ENCODE measurements around the gene ACTR1B.
A peak's percentile ranks its signal among the peaks of the same experiment; 100 is the strongest.
"Not testable (repeated sequence)": the region's sequence is repeated elsewhere in the genome, so short reads cannot be mapped to it uniquely, and the experiment has no call there.

The ACTR1B gene

DNA sequence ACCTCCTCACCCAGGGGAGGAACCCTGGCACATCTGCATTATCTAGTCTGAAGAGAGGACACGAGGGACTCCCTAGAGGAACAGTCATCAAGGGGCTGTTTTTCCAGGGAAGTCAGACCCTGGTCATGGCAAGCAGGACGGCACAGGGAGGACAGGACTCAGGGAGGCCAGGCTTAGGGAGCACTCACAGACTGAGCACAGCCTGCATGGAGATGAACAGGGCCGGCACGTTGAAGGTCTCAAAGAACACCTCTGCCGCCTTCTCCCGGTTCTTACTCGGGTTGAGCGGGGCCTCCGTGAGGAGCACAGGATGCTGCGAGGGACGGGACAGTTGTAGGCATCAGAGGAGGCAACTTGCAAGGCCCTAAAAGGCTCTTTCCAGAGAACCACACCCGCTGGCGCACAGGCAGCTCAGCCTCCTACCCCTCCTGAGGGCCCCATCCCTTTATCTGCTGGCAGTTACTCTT is 5.1 kb downstream of the ACTR1B start:
- DNase-seq (ENCODE audit: low read depth, low spot score), result no peak

DNA sequence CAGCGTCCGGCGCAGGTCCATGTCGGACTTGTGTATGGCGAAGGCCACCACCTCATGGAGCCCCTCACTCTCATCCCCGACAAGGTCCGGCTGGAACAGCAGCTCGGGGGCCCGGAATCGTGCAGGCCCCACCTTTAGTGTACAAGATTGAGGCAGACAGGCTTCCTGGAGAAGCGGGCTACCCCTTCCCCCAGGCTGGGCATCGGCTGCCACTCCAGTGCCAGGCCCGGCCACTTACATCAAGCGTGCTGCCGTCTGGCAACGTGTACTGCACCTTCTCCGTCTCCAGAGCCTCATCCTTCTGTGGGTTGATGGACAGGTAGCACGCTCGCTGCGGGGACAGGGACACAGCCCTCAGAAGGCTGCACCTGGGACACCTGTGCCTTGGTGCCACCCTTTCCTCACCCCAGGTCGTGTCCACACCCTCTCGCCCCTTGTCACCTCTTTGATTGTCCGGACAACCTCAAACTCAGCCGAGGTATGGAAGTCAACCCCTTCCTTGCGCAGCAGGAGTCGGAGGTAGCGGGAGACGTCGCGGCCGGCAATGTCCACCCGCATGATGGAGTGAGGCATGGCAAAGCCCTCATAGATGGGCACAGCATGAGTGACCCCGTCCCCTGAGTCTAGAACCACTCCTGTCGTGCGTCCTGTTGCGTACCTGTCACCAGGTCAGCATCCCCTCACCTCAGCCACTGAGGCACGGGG is 5.7 kb downstream of the ACTR1B start:
- DNase-seq (ENCODE audit: low read depth, low spot score), result no peak

DNA sequence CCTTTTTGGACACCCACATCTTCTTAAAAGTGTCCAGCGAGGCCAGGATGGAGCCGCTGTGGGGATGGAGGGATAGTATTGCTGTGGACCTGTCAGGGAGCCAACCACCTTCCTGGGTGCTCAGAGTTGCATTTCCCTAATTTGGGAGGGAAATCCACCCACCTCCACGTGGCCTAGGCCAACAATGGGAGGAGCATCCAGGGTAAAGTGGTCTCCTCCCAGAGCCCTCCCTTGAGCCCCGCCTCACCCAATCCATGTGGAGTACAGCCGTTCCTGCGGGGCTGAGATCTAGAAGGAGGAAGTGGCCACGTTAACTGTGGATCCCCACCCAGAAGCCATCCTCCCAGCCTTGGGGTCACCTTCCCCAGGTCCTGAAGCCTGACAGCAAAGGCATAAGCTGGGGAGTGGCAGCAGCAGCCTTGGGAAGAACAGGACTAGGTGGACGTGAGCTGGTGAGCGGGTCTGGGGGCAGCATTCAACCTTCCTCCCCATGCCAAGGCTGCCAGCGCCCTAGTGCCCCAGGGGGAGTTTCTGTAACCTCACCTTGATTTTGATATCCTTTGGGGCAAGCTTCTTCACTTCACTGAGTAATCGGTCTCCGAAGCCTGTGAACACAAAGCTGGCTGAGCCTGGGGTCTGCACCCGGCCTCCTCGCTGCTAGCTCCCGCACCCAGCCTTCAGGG is 6.8 kb downstream of the ACTR1B start:
- no peak for DNase-seq (ENCODE audit: low read depth, low spot score)

DNA sequence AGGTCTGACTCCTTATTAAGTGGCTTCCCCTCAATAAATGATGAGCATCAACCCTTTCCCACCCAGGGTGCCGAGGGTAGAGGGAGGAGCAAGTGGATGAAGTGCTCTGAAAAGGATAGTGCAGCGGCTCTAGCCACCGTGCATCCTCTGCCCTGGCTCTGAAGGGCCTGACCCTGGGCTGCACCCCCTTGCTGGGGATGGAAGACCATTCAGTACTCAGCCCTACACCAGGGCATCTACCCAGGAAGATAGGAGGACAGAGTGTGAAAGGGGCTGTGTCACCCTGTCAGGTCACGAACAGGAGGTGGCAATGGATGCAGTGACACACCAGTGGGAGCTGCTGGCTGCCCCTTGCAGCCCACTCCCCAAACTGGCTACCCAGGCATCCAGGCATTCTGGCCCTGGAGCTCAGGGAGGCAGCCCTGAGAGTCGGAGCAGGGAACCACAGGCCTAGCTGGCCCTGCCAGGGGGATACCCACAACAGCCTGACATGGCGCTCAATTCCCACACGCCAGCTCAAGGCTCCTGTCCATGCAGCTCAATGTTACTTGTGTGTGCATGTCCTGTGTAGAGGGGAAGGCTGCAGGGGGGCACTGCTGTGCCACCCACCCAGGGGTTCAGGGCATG is 7.6 kb downstream of the ACTR1B start:
- no peak for DNase-seq (ENCODE audit: low read depth, low spot score)

DNA sequence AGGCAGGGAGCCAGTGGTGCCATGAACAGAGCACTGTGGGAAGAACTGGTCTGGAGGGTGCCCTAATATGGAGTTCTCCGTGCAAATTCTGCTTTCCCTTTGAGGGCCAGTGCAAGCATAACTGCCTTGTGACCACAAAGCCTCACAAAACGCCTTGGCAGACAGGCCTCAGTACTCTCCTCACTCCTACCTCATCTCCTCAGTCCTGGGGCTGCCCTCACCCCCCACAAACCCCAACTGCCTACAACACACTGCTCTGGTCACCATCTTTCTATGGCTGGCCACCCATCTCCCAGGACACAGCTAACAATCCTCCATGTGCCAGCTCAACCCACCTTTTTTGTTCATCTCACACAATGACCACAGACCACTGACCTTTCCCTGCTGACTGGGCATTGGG is 9.1 kb downstream of the ACTR1B start:
- no peak for DNase-seq (ENCODE audit: low read depth, low spot score)

DNA sequence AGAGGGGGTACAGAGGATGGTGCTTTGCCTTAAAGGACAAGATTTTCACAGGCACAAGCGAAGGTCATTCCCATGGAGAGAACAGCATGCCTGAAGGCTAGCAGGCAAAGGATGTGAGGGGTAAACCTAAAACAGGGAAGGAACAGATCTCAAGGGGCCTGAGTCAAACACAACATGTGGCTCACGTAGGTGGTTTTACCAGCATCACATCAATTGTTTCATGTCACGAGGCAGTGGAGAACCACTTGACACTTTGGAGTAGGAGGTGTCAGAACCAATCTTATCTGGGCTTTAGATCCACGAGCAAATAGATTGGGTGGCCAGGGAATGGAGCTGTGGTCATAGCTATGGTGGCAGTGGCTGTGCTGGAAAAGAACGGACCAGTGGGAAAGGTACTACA is 9.5 kb downstream of the ACTR1B start:
- DNase-seq (ENCODE audit: low read depth, low spot score), result no peak

DNA sequence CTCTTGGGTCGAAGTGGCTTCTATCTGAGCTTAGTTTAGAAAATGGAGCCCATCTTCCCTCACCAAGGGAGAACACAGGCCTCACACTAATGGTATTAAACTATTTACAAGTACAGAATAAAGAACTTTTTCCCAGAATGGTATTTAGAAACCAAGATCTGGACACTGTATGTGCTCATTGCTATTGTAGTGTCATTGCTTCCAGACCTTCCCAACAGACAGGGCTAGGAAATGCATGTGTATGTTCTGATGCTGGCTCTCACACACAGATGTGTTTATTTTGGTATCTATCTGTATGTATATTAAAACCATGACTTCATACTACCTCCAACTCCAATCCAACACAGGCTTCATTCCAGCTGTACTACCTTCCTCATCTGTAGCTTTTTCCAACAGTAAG is 10.0 kb downstream of the ACTR1B start:
- DNase-seq (ENCODE audit: low read depth, low spot score), result no peak

DNA sequence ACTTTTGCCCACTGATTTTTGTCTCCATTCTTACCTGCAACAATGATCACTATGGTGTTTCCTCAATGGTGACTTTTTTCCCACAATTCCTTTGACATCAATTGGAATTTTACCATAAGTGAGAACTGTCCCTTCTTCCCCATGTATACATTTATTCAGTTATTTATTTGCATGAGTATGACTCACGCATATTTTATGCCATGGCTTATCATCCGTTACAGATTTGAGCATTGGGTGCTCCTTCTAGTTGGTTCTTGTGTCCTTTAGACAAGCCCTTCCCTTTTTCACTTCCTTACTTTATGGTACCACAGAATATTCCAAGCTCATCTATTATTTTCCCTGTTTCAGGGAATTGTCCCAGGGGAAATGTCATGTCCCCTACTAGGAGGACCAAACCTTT is 10.4 kb downstream of the ACTR1B start:
- DNase-seq (ENCODE audit: low read depth, low spot score), result no peak

DNA sequence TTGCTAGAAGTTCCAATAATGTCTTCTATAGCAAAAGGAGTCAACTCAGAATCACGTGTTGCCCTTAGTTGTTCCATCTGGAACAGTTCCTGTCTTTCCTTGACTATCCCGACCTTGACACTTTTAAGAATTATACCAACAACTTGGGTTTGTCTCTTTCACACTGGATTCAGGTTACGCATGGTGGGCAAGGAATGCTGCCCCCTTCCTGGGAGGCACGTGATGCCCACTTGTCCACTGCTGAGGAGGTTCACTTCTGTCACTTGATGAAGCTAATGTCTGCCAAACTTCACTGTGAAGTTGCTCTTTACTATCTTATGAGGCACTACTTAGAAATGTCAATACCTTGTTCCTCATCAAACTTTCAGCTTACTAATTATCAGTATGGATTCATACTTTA is 12.7 kb downstream of the ACTR1B start:
- DNase-seq (ENCODE audit: low read depth, low spot score), result no peak

DNA sequence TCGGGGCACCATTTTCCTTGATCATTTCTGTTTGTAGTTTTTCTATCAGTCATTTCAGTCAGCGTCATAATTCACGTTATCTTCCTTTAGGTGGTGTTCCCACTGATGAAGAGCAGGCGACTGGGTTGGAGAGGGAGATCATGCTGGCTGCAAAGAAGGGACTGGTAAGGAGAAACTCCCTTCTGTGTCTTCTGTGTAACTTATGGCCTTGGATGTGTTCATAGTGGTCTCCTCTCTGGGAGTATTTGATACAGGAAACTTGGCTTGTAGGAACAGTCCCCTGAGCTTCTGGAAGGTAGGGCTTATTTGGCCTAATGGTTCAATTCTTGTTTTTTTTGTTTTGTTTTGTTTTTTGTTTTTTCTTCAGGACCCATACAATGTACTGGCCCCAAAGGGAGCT is 16.9 kb downstream of the ACTR1B start:
- DNase-seq (ENCODE audit: low read depth, low spot score), result no peak

DNA sequence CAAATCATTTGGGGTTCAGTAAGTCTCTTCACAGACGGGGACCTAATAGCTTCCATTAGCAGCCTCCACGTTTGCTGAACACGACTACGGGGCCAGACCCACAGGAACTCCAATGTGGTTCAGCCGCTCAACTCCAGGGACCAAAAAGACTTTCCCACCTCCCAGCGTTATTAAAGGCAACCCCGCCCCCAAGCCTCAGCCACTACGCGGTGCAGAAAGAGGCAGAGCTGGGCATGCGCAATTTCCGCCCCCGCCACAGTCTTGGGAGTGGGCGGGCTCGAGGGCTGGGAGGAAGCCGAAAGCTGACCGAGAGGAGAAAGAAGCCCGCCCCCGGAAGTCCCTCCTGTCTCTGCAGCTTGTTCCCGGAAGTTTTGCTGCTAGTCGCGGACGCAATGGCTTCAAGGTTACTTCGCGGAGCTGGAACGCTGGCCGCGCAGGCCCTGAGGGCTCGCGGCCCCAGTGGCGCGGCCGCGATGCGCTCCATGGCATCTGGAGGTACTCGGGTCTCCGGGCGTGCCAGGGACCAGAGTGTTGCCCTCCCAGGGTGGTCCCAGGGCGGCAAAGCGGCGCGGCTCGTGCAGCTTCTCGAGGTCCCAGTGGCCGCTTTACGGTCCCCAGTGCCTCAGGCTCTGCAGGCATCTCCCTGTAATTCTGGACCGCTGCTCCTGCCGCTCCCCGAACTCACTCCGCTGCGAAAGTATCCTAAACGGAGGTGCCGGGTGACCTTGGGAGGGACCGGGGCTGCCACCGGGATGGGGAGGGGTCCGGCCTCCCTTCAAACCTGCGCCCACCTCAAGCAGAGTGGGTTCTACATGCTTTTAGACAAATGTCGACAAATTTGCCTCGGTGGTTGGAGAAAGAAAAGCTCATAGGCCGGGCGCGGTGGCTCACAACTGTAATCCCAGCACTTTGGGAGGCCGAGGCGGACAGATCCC is 17.9 kb downstream of the ACTR1B start, which contains the start of gene COX5B:
Gene COX5B, plus strand, starts transcription at position 368 of the 935 bp plus-strand sequence. Its CDS starts 25 bp downstream, at position 393.
- DNase-seq (ENCODE audit: low read depth, low spot score), result peak; percentile 99

DNA sequence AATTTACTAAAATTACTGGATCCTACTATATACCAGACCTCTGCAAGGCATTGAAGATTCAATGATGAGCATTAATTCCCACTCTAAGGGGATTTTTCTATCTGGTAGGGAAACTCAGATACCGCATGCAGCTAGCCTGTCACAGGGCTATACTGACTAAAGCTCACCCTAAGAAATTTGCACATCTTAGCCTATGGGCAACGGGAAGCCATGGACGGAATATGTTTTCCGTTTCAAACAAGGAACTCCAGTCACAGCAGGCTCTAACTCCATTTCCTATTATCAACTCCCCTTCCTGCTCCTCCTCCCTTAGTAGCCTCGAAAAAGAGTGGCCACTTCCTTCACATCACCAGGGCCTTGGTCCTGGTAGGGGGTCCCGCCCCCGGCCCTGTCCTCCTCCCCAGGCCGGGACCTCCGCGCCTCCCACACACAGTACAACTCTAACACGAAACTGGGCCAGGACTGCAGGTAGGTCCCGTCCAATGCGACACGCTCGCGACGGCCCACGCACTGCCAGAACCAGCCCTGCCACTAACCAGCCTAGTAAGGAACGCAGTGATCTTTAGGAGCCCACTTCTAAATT is 18.6 kb downstream of the ACTR1B start:
- no peak for DNase-seq (ENCODE audit: low read depth, low spot score)

DNA sequence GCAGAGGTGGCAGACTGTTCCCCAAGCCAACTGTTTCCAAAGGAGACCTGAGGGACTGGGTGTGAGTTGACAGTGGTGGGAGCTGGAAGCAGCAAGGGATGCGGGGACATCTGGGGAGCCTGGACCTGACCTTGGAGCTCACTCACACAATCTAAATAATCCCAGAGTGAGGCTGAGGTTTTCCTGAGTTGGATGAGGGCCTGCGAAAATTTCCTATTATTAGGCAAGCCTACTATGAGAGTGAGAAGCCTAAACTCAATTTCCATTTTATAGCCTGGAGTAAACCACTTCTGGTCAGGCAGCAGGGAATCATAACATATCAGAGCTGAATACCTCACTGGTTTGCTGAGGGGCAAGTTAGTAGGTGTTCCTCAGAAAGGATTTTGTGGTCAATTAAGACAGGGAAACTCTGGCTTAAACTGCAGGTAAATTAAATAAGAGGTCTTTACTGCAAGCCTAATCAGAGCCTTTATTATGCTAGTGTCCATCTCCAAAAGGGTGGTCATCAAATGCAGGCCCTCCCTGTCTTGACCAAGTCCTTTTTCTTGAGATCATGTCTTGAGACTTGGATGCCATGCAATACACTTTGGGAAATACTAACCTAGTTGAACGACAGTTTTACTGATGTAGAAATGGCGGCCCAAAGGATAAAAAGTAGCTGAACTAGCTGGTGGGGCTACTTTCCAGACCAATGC is 19.7 kb downstream of the ACTR1B start:
- no peak for DNase-seq (ENCODE audit: low read depth, low spot score)

DNA sequence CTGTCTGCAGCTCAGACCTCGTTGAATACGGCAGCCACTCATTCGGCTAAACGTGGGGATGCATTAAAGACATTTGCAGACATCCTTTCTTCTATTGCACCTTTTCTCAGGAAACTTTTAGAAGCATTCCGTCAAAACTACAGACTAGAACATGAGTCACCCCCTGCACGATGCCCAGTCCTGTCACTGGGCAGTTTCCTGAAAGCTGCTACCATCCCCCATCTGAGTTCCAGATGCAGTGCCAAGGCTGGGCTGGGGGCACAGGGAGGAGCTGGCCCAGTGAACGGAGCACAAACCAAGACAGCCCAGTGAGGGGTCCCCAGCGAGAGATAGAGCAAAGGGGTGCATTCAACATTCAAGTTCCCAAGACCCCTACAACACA is 37.8 kb downstream of the ACTR1B start:
- not testable (repeated sequence) for DNase-seq (ENCODE audit: low read depth, low spot score)

DNA sequence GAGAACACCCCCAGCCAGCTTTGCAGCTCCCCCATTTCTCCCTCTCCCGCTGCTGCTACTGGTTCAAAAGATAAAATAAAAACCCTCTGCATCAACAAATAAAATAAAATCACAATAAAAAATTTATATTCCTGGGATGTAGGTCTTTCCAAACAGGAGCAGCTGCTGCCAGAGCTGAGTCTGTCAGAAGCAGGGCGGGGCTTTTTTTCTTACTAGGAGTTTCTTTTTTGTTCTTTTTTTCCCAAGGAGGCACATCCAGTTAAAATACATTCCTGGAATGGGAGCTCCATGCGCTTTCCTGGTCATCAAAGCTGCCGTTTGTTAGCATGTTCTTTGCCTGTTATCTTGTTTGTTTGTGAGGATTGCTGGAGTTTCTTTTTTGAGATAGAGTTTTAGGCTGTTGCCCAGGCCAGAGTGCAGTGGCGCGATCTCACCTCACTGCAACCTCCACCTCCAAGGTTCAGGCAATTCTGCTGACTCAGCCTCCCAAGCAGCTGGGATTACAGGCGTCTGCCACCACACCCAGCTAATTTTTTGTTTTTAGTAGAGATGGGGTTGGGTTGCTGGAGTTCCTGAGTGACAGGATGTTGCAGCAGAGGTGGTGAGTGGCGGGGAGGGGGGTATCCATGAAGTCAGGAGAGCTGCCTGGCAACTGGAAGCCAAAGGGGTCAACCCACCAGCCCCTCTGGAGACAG is 38.3 kb downstream of the ACTR1B start:
- DNase-seq (ENCODE audit: low read depth, low spot score), result not testable (repeated sequence)

DNA sequence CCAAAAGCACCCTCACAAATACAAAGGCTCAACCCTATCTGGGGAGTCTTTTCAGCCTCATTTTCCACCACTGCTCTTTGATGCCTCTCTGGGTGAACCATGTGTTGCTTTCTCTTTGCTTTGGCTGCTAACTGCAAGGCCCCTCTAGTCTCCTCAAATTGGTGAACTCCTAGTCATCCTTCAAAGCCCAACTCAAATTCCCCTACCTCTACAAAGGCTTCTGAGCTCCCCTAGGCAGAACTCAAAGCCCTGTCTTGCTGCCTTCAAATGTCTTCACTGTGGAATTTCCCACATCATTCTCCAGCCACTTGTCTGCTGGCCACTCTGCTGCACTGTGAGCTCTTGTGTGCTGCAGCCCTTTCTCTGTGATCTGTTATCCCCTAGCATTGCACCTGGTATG is 40.9 kb downstream of the ACTR1B start:
- DNase-seq (ENCODE audit: low read depth, low spot score), result not testable (repeated sequence)

DNA sequence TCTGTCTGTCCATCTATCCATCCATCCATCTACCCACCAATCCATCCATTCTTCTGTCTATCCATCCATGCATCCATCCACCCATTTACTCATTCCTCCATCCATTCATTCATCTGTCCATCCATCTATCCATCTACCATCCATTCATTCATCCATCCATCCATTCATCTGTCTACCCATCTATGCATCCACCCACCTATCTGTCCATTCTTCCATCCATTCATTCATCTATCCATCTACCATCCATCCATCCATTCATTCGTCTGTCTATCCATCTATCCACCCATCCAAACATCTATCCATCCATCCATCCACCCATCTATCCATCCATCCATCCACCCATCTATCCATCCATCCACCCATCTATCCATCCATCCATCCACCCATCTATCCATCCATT is 43.4 kb downstream of the ACTR1B start:
- not testable (repeated sequence) for DNase-seq (ENCODE audit: low read depth, low spot score)

DNA sequence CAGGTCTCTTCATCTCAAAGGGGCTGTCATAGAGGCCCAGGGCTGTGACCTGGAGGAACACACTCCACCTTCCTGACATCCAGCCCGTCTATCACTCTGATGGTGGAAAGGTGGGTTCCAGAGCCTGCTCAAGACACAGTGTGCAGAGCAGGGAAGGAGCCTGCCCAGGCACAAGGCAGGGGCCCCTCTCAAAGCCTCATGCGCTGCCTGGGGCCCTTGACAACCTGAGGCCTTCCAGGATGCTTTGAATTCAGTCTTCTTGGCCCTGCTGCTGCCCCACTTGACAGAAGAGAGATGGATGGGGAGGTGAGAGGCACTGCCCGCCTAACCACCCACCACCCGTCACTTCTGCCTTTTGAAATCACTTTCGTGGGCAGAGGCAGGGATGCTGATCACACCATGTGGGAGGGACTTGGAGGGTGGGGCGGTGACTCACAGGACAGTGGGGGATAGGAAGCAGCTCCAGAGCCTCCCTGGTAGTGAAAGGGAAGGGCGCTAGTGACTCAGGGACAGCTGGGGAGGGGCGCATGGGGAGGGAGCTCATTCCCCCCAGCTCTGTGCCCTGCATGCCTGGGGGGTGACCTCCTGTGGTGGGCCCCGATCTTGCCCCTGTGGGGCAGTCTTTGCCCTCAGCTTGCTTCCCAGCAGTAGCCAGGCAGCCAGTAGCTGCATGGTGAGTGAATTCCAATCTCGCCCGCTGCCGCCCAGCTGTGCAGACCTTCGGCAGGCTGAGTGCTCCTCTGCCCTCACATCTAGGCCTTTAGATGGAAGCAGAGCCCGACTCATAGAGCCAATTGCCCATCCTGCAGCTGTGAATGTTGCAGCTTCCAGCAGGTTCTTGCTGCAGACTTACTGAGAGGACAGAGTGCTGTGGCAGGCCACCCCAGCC is 44.7 kb downstream of the ACTR1B start:
- DNase-seq (ENCODE audit: low read depth, low spot score), result peak; percentile 5

DNA sequence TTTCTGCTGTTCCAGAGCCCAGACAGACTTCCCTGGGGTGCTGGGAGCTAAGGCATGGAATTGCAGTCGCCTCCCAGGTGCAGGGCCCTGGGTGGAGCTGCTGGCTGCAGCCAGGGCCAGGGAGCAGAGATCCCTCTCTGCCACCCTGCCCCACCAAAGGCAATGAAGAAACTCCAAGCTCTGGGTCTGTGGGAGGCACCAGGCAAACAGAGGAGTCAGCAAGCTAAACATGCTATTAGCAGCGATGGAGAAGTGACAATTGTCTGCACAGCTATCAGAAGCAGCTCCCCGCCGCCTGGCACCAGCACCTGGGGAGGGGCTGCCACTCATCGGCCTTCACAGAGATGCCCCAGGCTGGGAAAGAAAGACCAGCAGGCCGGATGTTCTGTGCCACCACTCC is 45.9 kb downstream of the ACTR1B start:
- no peak for DNase-seq (ENCODE audit: low read depth, low spot score)

Measured in astrocyte of the hippocampus (primary cell).